HepG2 (cell line): ENCODE results near the gene NOX3. TPM values are rescaled to one million over a fixed set of nuclear protein-coding genes. Genes with fewer than 3 reads are reported as not detected.
A peak's percentile ranks its signal among the peaks of the same experiment; 100 is the strongest.

ENCODE experiments used
- BCLAF1 ChIP-seq: fragments of 450-650 bp; IDR thresholded peaks from 2 replicates; pipeline ENCODE4 v1.6.1; 2017; ENCODE audit warnings: mild to moderate bottlenecking
- DR1 ChIP-seq: sonication (generic); formaldehyde crosslinking; IDR thresholded peaks from 2 replicates; pipeline ENCODE4 v1.8.0; 2021; ENCODE audit warnings: mild to moderate bottlenecking, missing genetic modification reagents, inconsistent platforms
- HBP1 ChIP-seq: IDR thresholded peaks from 2 replicates; pipeline ENCODE4 v1.6.1; 2016; ENCODE audit warnings: low read depth, control low read depth
- KDM1A ChIP-seq: IDR thresholded peaks from 2 replicates; pipeline ENCODE4 v1.6.1; 2016; ENCODE audit warnings: missing compliant biosample characterization
- KDM2A ChIP-seq: sonication (generic); formaldehyde crosslinking; IDR thresholded peaks from 2 replicates; pipeline ENCODE4 v1.4.0; 2020; ENCODE audit warnings: low read depth, missing genetic modification reagents, borderline replicate concordance
- MAZ ChIP-seq, 2 experiments: sonication (generic) in 1 of 2; formaldehyde crosslinking in 1 of 2; IDR thresholded peaks; 2 replicates each; pipeline versions ENCODE4 v1.5.0 to v1.6.1; 2012 to 2020; ENCODE audit warnings: low read depth in 2 of 2, mild to moderate bottlenecking in 2 of 2, borderline replicate concordance in 1 of 2, improper control_type of control experiment in 1 of 2, low read length in 1 of 2, missing genetic modification reagents in 1 of 2, moderate library complexity in 1 of 2
- MIER2 ChIP-seq: IDR thresholded peaks from 2 replicates; pipeline ENCODE4 v1.6.1; 2016; ENCODE audit warnings: missing biosample characterization, missing genetic modification reagents
- SALL1 ChIP-seq: sonication (generic); formaldehyde crosslinking; IDR thresholded peaks from 2 replicates; pipeline ENCODE4 v1.8.0; 2022; ENCODE audit warnings: mild to moderate bottlenecking, missing genetic modification reagents
- TARDBP ChIP-seq: sonication (generic); formaldehyde crosslinking; IDR thresholded peaks from 2 replicates; pipeline ENCODE4 v1.8.0; 2022; ENCODE audit warnings: mild to moderate bottlenecking, missing genetic modification reagents
- TOPORS ChIP-seq: sonication (generic); formaldehyde crosslinking; IDR thresholded peaks from 2 replicates; pipeline ENCODE4 v1.8.0; 2023; ENCODE audit warnings: mild to moderate bottlenecking, missing genetic modification reagents
- ZNF468 ChIP-seq: sonication (generic); formaldehyde crosslinking; IDR thresholded peaks from 2 replicates; pipeline ENCODE4 v1.8.0; 2022; ENCODE audit warnings: mild to moderate bottlenecking, moderate library complexity, missing genetic modification reagents
- ZNF543 ChIP-seq: sonication (generic); formaldehyde crosslinking; IDR thresholded peaks from 2 replicates; pipeline ENCODE4 v1.4.0; 2020; ENCODE audit warnings: mild to moderate bottlenecking, missing genetic modification reagents
- ZNF775 ChIP-seq: sonication (generic); formaldehyde crosslinking; IDR thresholded peaks from 2 replicates; pipeline ENCODE4 v1.4.0; 2020; ENCODE audit warnings: missing genetic modification reagents, mild to moderate bottlenecking, moderate library complexity, borderline replicate concordance
- ZNF883 ChIP-seq: sonication (generic); formaldehyde crosslinking; IDR thresholded peaks from 2 replicates; pipeline ENCODE4 v1.5.1; 2020; ENCODE audit warnings: mild to moderate bottlenecking, missing genetic modification reagents; ENCODE audit errors: not compliant biosample characterization
- polyA plus RNA-seq, 8 experiments: library from polyadenylated mRNA; depleted of rRNA in 3 of 8; stranded (reverse) in 7 of 8; unstranded in 1 of 8; fragments of >200 nt; fragmentation: Illumina TruSeq in 4 of 8; extraction: Trizol in 4 of 8; gene quantifications; 2 replicates each; pipeline versions ENCODE4 v1.2.1 to v1.2.3, GENCODE V29; 2011 to 2016; ENCODE audit warnings: low read depth in 4 of 8, missing spikeins in 1 of 8, mixed read lengths in 1 of 8; ENCODE audit not compliant: insufficient read depth in 1 of 8
- total RNA-seq, 5 experiments: library from RNA; depleted of rRNA; stranded (reverse); fragments of >200 nt; fragmentation: Illumina TruSeq; extraction: Trizol; gene quantifications; 2 replicates each; pipeline ENCODE4 v1.2.3, GENCODE V29; 2016; ENCODE audit warnings: low read depth in 1 of 5
- TF ChIP-seq, protein P1 (sequence below): sonication (generic); formaldehyde crosslinking; IDR thresholded peaks from 2 replicates; pipeline ENCODE4 v1.4.0; 2020; ENCODE audit warnings: missing genetic modification reagents
- TF ChIP-seq, protein P2 (sequence below): sonication (generic); formaldehyde crosslinking; IDR thresholded peaks from 2 replicates; pipeline ENCODE4 v1.4.0; 2020; ENCODE audit warnings: mild to moderate bottlenecking, missing genetic modification reagents
- TF ChIP-seq, protein P3 (sequence below): sonication (generic); formaldehyde crosslinking; conservative IDR thresholded peaks from 2 replicates; pipeline ENCODE4 v1.5.0; 2020; ENCODE audit warnings: missing genetic modification reagents

The NOX3 gene
- total and polyA plus RNA-seq, 2 of the 13 experiments (the other 11 are each of a cell fraction or from before 2014, with no cell fraction given), result 0.09 to 0.18 TPM

GRCh38 chr6:155486721-155487294 is 31.2 kb upstream of the NOX3 start (continued):
- TF ChIP-seq, protein P1, sequence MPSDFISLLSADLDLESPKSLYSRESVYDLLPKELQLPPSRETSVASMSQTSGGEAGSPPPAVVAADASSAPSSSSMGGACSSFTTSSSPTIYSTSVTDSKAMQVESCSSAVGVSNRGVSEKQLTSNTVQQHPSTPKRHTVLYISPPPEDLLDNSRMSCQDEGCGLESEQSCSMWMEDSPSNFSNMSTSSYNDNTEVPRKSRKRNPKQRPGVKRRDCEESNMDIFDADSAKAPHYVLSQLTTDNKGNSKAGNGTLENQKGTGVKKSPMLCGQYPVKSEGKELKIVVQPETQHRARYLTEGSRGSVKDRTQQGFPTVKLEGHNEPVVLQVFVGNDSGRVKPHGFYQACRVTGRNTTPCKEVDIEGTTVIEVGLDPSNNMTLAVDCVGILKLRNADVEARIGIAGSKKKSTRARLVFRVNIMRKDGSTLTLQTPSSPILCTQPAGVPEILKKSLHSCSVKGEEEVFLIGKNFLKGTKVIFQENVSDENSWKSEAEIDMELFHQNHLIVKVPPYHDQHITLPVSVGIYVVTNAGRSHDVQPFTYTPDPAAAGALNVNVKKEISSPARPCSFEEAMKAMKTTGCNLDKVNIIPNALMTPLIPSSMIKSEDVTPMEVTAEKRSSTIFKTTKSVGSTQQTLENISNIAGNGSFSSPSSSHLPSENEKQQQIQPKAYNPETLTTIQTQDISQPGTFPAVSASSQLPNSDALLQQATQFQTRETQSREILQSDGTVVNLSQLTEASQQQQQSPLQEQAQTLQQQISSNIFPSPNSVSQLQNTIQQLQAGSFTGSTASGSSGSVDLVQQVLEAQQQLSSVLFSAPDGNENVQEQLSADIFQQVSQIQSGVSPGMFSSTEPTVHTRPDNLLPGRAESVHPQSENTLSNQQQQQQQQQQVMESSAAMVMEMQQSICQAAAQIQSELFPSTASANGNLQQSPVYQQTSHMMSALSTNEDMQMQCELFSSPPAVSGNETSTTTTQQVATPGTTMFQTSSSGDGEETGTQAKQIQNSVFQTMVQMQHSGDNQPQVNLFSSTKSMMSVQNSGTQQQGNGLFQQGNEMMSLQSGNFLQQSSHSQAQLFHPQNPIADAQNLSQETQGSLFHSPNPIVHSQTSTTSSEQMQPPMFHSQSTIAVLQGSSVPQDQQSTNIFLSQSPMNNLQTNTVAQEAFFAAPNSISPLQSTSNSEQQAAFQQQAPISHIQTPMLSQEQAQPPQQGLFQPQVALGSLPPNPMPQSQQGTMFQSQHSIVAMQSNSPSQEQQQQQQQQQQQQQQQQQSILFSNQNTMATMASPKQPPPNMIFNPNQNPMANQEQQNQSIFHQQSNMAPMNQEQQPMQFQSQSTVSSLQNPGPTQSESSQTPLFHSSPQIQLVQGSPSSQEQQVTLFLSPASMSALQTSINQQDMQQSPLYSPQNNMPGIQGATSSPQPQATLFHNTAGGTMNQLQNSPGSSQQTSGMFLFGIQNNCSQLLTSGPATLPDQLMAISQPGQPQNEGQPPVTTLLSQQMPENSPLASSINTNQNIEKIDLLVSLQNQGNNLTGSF (CRISPR knock-in tag), result no peak
- peak; percentile 91; the same call in 1 of the 2 replicates for TF ChIP-seq SALL1 (CRISPR knock-in tag)
- TF ChIP-seq ZNF468, result no peak
- TF ChIP-seq TOPORS (CRISPR knock-in tag), result 0 out of 2 replicates have a peak, but pooled peaks have one; percentile 64
- TF ChIP-seq ZNF543 (CRISPR knock-in tag), result peak; percentile 85
- TF ChIP-seq TARDBP (CRISPR knock-in tag), result peak; percentile 98
- TF ChIP-seq ZNF775 (CRISPR knock-in tag), result peak; percentile 95
- peak; percentile 87 for TF ChIP-seq MIER2 (CRISPR knock-in tag)
- TF ChIP-seq ZNF883 (CRISPR knock-in tag), result no peak
- TF ChIP-seq HBP1 (CRISPR knock-in tag), result peak; percentile 67; the same call in 1 of the 2 replicates
- TF ChIP-seq DR1, result no peak
- TF ChIP-seq KDM1A (CRISPR knock-in tag), result peak; percentile 85
- TF ChIP-seq, protein P2, sequence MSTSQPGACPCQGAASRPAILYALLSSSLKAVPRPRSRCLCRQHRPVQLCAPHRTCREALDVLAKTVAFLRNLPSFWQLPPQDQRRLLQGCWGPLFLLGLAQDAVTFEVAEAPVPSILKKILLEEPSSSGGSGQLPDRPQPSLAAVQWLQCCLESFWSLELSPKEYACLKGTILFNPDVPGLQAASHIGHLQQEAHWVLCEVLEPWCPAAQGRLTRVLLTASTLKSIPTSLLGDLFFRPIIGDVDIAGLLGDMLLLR, result no peak
- no peak for TF ChIP-seq MAZ (IDR thresholded peaks at IDR 0.05; ENCODE audit: borderline replicate concordance, low read depth, low read length)
- TF ChIP-seq MAZ (CRISPR knock-in tag; IDR thresholded peaks at IDR 0.05; ENCODE audit: low read depth), result peak; percentile 54
- no peak for TF ChIP-seq KDM2A (CRISPR knock-in tag)
- TF ChIP-seq, protein P3, sequence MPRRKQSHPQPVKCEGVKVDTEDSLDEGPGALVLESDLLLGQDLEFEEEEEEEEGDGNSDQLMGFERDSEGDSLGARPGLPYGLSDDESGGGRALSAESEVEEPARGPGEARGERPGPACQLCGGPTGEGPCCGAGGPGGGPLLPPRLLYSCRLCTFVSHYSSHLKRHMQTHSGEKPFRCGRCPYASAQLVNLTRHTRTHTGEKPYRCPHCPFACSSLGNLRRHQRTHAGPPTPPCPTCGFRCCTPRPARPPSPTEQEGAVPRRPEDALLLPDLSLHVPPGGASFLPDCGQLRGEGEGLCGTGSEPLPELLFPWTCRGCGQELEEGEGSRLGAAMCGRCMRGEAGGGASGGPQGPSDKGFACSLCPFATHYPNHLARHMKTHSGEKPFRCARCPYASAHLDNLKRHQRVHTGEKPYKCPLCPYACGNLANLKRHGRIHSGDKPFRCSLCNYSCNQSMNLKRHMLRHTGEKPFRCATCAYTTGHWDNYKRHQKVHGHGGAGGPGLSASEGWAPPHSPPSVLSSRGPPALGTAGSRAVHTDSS (CRISPR knock-in tag), result no peak
- no peak for TF ChIP-seq BCLAF1
